ENCODE results near the gene ME2.
"Not testable (repeated sequence)": the region's sequence is repeated elsewhere in the genome, so short reads cannot be mapped to it uniquely, and the experiment has no call there.

GRCh38 chr18:51003174-51003573, 124.3 kb downstream of the ME2 start:
- TF ChIP-seq CTCF (IDR thresholded peaks at IDR 0.05); ZFX (IDR thresholded peaks at IDR 0.05; ENCODE audit: borderline replicate concordance): not testable (repeated sequence)
